ENCODE measurements around the gene PPARG.
"Not testable (repeated sequence)": the region's sequence is repeated elsewhere in the genome, so short reads cannot be mapped to it uniquely, and the experiment has no call there.

The PPARG gene

GRCh38 chr3:12461097-12461649, 172.3 kb downstream of the PPARG start:
- peak in 1 of 2 donors; percentile 20 for DNase-seq (ENCODE audit: low read depth in 2 of 2)

- DNase-seq (ENCODE audit: low read depth in 2 of 2): no peak
Measured at GRCh38 chr3:12462159-12462947, 173.5 kb downstream of the PPARG start.

- DNase-seq (ENCODE audit: low read depth in 2 of 2): no peak
Measured at GRCh38 chr3:12463686-12464085, 174.8 kb downstream of the PPARG start.

GRCh38 chr3:12464181-12464580, 175.3 kb downstream of the PPARG start:
- no peak for DNase-seq (ENCODE audit: low read depth in 2 of 2)

GRCh38 chr3:12465151-12465835, 176.4 kb downstream of the PPARG start:
- no peak for DNase-seq (ENCODE audit: low read depth in 2 of 2)

- no peak for DNase-seq (ENCODE audit: low read depth in 2 of 2)
Measured at GRCh38 chr3:12465836-12466225, 177.0 kb downstream of the PPARG start.

- DNase-seq (ENCODE audit: low read depth in 2 of 2): no peak
Measured at GRCh38 chr3:12467746-12468145, 178.9 kb downstream of the PPARG start.

GRCh38 chr3:12468276-12468675, 179.4 kb downstream of the PPARG start:
- DNase-seq (ENCODE audit: low read depth in 2 of 2): no peak

- no peak for DNase-seq (ENCODE audit: low read depth in 2 of 2)
Measured at GRCh38 chr3:12468757-12469156, 179.9 kb downstream of the PPARG start.

GRCh38 chr3:12469222-12469621, 180.4 kb downstream of the PPARG start:
- not testable (repeated sequence) for DNase-seq (ENCODE audit: low read depth in 2 of 2)

- no peak for DNase-seq (ENCODE audit: low read depth in 2 of 2)
Measured at GRCh38 chr3:12470111-12470510, 181.2 kb downstream of the PPARG start.

- DNase-seq (ENCODE audit: low read depth in 2 of 2): no peak
Measured at GRCh38 chr3:12470680-12471079, 181.8 kb downstream of the PPARG start.

- peak; percentile 27 to 54 for DNase-seq (ENCODE audit: low read depth in 2 of 2)
Measured at GRCh38 chr3:12471241-12471640, 182.4 kb downstream of the PPARG start.

GRCh38 chr3:12472000-12472610, 183.2 kb downstream of the PPARG start:
- no peak for DNase-seq (ENCODE audit: low read depth in 2 of 2)

GRCh38 chr3:12472796-12473195, 183.9 kb downstream of the PPARG start:
- DNase-seq (ENCODE audit: low read depth in 2 of 2): no peak

- no peak for DNase-seq (ENCODE audit: low read depth in 2 of 2)
Measured at GRCh38 chr3:12473511-12473910, 184.6 kb downstream of the PPARG start.

- no peak for DNase-seq (ENCODE audit: low read depth in 2 of 2)
Measured at GRCh38 chr3:12476238-12476897, 187.5 kb downstream of the PPARG start.

- no peak for DNase-seq (ENCODE audit: low read depth in 2 of 2)
Measured at GRCh38 chr3:12477256-12477655, 188.4 kb downstream of the PPARG start.

- no peak for DNase-seq (ENCODE audit: low read depth in 2 of 2)
Measured at GRCh38 chr3:12478326-12478725, 189.5 kb downstream of the PPARG start.

- not testable (repeated sequence) for DNase-seq (ENCODE audit: low read depth in 2 of 2)
Measured at GRCh38 chr3:12479198-12479597, 190.3 kb downstream of the PPARG start.

- DNase-seq (ENCODE audit: low read depth in 2 of 2): no peak
Measured at GRCh38 chr3:12479919-12480427, 191.1 kb downstream of the PPARG start.

- DNase-seq (ENCODE audit: low read depth in 2 of 2): no peak
Measured at GRCh38 chr3:12483410-12483809, 194.5 kb downstream of the PPARG start.
